Endodermal cell (in vitro differentiated cells): Measurements from ENCODE around the gene MIPEP. TPM values are rescaled to one million over a fixed set of nuclear protein-coding genes. Genes with fewer than 3 reads are reported as not detected.

Experiments
- DNase-seq: peaks from one replicate; pipeline ENCODE4 v3.0.0-alpha.2; 2017
- H3K27ac ChIP-seq: 2 replicates; pipeline ENCODE4 v1.5.1; 2013; ENCODE audit warnings: mild to moderate bottlenecking, low read depth, low read length, moderate library complexity
- H3K27me3 ChIP-seq: 2 replicates; pipeline ENCODE4 v1.6.1; 2013; ENCODE audit warnings: mild to moderate bottlenecking, low read length, moderate library complexity; ENCODE audit not compliant: insufficient read depth, control insufficient read depth, poor library complexity, severe bottlenecking
- H3K36me3 ChIP-seq: 2 replicates; pipeline ENCODE4 v1.7.0; 2013; ENCODE audit warnings: mild to moderate bottlenecking, low read length, moderate library complexity; ENCODE audit not compliant: control insufficient read depth, insufficient read depth
- H3K4me1 ChIP-seq: one replicate; pipeline ENCODE4 v1.7.0; 2013; ENCODE audit warnings: low read length; ENCODE audit not compliant: control insufficient read depth, insufficient read depth
- H3K4me3 ChIP-seq: 2 replicates; pipeline ENCODE4 v1.5.1; 2013; ENCODE audit warnings: mild to moderate bottlenecking, low read length, moderate library complexity
- H3K9ac ChIP-seq: 2 replicates; pipeline ENCODE4 v1.6.1; 2013; ENCODE audit warnings: mild to moderate bottlenecking, low read length, moderate library complexity; ENCODE audit not compliant: poor library complexity, severe bottlenecking; ENCODE audit errors: extremely low read depth
- H3K9me3 ChIP-seq: 2 replicates; pipeline ENCODE4 v1.6.1; 2013; ENCODE audit warnings: mild to moderate bottlenecking, low read length, moderate library complexity; ENCODE audit not compliant: control insufficient read depth
- H3K27ac Mint-ChIP-seq: 2 replicates; pipeline ENCODE4 v1.8.0; 2020; ENCODE audit warnings: mixed read lengths
- H3K27me3 Mint-ChIP-seq: 2 replicates; pipeline ENCODE4 v1.8.0; 2021; ENCODE audit warnings: mild to moderate bottlenecking, mixed read lengths; ENCODE audit not compliant: insufficient read depth
- H3K36me3 Mint-ChIP-seq: 2 replicates; pipeline ENCODE4 v1.8.0; 2020; ENCODE audit warnings: low read depth, mixed read lengths
- H3K4me1 Mint-ChIP-seq: 2 replicates; pipeline ENCODE4 v1.8.0; 2020; ENCODE audit warnings: mixed read lengths
- H3K4me3 Mint-ChIP-seq: 2 replicates; pipeline ENCODE4 v1.8.0; 2020; ENCODE audit warnings: mild to moderate bottlenecking, moderate library complexity, mixed read lengths
- H3K9me3 Mint-ChIP-seq: 2 replicates; pipeline ENCODE4 v1.8.0; 2020; ENCODE audit warnings: mild to moderate bottlenecking, mixed read lengths
- CTCF ChIP-seq: fragments of 200-600 bp; sonication (generic); conservative IDR thresholded peaks from 2 replicates; pipeline ENCODE4 v1.5.0; 2021; ENCODE audit warnings: antibody characterized with exemption, mild to moderate bottlenecking
- WGBS, 2 experiments: methylation state at CpG; one replicate each; pipeline versions ENCODE4 v1.1.5 to v1.1.7; 2013; ENCODE audit warnings: missing lambda C conversion rate in 2 of 2, mixed read lengths in 1 of 2; ENCODE audit not compliant: insufficient coverage in 1 of 2, insufficient read length in 1 of 2; 5-methylcytosine and 5-hydroxymethylcytosine counted together
- total RNA-seq, 2 donors: library from RNA; stranded (reverse); fragmentation: NEBNext Ultra II Directional in 1 of 2; extraction: Animal tissue kit (Norgen Biotek cat#: 25700) in 1 of 2; gene quantifications; 2 replicates in 1 of 2; 3 replicates in 1 of 2; pipeline ENCODE4 v1.2.1, GENCODE V29; 2021

The MIPEP gene
- total RNA-seq, 2 donors from 2014 or later = 23.1 to 23.9 TPM

DNA sequence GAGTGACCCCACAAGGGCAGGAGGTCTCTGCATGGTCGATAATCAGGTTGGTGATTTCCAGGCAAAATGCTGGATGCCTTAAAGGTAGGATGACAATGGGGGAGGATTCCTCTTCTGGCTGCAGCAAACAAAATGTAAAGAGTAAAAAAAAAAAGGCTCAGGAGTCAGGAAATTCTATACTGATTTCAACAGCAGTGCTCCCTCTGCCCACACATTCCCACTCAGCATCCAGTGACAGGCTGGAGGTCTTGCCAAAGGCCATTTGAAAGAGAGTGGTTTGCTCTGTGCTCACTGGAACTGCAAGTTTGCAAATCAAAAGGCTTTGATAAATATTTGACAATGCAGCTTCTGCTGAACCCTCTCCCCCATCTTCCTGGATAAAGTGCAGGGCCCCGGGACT lies 183.6 kb downstream of the MIPEP start:
- H3K9me3 Mint-ChIP-seq = no peaks in the 10 kb centered on the region

DNA sequence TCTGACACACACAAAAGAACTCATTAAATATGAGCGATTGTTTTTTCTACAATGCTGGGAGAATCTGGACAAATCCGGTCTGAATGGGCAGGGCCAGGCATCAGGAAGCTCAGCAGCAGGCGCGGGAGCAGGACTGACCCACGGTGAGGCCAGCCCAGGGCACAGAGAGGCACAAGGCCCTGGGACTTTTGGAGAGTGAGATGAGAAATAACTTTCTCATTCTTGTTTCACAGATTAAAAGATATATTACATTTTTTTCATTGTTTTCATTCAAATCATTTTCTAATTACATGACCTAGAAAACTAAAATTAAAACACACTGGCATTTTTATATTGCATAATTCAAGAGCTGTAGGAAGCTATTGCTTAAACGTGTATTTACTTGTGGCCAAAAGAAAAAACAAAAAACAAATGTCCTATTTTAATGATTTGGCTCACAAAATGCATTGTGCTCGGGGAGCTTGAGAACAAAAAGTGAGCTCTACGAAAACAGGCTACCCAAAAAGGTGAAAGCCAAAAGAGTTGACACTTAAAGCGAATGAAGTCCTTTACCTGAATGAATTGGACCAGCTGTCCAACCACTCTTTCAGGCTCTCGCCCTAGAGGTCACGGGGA lies 185.8 kb downstream of the MIPEP start:
- WGBS, 2 experiments = 96 to 97% methylated on average over 10 to 11 of the region's 11 CpGs

More for the DNA sequence above, 183.6 kb downstream of the MIPEP start:
- WGBS, 2 experiments = 91 to 100% methylated on average over 1 to 2 of the region's 2 CpGs
- Histone ChIP-seq H3K9ac (no peak overlapping the region), H3K4me3 (no peak overlapping the region), H3K9me3 (no peaks in the 10 kb centered on the region), H3K4me1 (peaks cover 2% of the 10 kb centered on the region), H3K27me3 (peaks cover 17% of the 10 kb centered on the region), H3K36me3 (no peaks in the 10 kb centered on the region), H3K27ac (no peak overlapping the region)
- TF ChIP-seq CTCF = no peak
- Mint-ChIP-seq H3K27me3 (peaks cover 19% of the 10 kb centered on the region), H3K4me1 (peaks cover 12% of the 10 kb centered on the region), H3K27ac (peak overlapping the region; percentile 60), H3K36me3 (no peaks in the 10 kb centered on the region), H3K4me3 (no peak overlapping the region)
- DNase-seq = no peak

GRCh38 chr13:23701636-23702035 lies 187.6 kb downstream of the MIPEP start:
- no peak for TF ChIP-seq CTCF
- H3K27ac ChIP-seq = no peak overlapping the region
- no peak for DNase-seq
- no peaks in the 10 kb centered on the region for H3K36me3 ChIP-seq
- WGBS, 2 experiments = 94 to 100% methylated on average over 12 of the region's 12 CpGs
- Mint-ChIP-seq H3K4me3 (no peak overlapping the region), H3K4me1 (peaks cover 15% of the 10 kb centered on the region), H3K9me3 (no peaks in the 10 kb centered on the region), H3K27me3 (peaks cover 52% of the 10 kb centered on the region), H3K36me3 (no peaks in the 10 kb centered on the region), H3K27ac (no peak overlapping the region)
- H3K27me3 ChIP-seq = peaks cover 47% of the 10 kb centered on the region
- no peaks in the 10 kb centered on the region for H3K9me3 ChIP-seq
- no peak overlapping the region for H3K4me3 ChIP-seq
- no peak overlapping the region for H3K9ac ChIP-seq
- H3K4me1 ChIP-seq = peaks cover 2% of the 10 kb centered on the region

More for the DNA sequence above, 185.8 kb downstream of the MIPEP start:
- Histone ChIP-seq H3K36me3 (no peaks in the 10 kb centered on the region), H3K4me3 (no peak overlapping the region), H3K9me3 (no peaks in the 10 kb centered on the region), H3K4me1 (peaks cover 2% of the 10 kb centered on the region), H3K27ac (no peak overlapping the region), H3K9ac (no peak overlapping the region), H3K27me3 (peaks cover 35% of the 10 kb centered on the region)
- Mint-ChIP-seq H3K9me3 (no peaks in the 10 kb centered on the region), H3K4me1 (peaks cover 12% of the 10 kb centered on the region), H3K36me3 (no peaks in the 10 kb centered on the region), H3K27me3 (peaks cover 37% of the 10 kb centered on the region), H3K27ac (no peak overlapping the region), H3K4me3 (no peak overlapping the region)
- TF ChIP-seq CTCF = no peak
- DNase-seq = no peak
